Measurements from ENCODE around the gene CEBPZOS. TPM values are rescaled to one million over a fixed set of nuclear protein-coding genes. Genes with fewer than 3 reads are reported as not detected.

Gene CEBPZOS
- total and polyA plus RNA-seq, 9 of the 15 experiments (the other 6 are each of a cell fraction or from before 2014, with no cell fraction given), result 21.7 to 64.8 (median 46.7) TPM

DNA sequence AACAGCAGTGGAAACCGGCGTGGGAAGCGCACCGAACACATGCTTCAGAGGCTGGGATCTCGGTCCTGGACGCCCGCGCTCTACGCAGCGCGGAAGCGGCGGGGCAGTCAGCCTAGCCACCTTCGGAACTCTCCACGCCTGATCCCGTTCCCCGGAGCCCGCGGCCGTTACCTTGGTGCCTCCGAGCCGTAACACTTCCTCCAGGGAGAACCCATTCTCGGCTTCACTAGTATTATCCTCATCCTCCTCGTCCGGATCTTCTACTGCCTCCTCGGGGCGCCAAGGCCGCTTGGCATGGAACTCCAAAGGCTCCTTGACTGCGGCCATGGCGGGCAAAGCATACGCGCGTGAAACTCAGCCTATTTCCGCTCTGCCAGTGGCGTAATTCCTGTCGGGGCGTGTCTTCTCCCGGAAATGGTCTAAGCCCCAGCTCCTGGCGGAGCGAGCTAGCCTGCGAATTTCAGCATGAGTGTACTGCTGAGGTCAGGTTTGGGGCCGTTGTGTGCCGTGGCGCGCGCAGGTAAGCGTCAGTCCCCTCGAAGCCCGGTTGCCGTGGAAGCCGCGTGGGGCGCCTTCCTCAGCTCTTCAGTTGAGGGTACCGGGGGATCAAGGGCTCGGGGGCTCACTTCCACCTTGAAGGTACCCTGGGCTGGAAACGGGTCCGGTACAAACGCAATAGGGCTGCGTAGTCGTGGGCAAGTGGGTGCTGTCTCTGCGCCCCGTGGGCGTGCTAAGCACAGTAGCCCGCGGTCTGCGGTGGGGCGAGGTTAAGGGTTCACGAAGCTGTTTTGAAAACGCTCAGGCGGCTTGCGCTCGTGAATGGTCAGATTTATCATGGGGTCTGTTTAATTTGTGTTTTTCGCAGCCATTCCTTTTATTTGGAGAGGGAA, 35.2 kb downstream of the CEBPZOS start, which contains the start of the genes CEBPZ and NDUFAF7 (continued):
- TF ChIP-seq, protein P1, sequence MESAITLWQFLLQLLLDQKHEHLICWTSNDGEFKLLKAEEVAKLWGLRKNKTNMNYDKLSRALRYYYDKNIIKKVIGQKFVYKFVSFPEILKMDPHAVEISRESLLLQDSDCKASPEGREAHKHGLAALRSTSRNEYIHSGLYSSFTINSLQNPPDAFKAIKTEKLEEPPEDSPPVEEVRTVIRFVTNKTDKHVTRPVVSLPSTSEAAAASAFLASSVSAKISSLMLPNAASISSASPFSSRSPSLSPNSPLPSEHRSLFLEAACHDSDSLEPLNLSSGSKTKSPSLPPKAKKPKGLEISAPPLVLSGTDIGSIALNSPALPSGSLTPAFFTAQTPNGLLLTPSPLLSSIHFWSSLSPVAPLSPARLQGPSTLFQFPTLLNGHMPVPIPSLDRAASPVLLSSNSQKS (CRISPR knock-in tag; IDR thresholded peaks at IDR 0.05), result no peak
- TF ChIP-seq SOX6 (IDR thresholded peaks at IDR 0.05) (peak; percentile 31; the same call in 1 of the 2 replicates), NR2F6 (CRISPR knock-in tag; IDR thresholded peaks at IDR 0.05) (no peak), ZNF507 (tag; conservative IDR thresholded peaks at IDR 0.05) (no peak), GTF2F1 (IDR thresholded peaks at IDR 0.05; ENCODE audit: low read depth, low read length) (peak; percentile 78), TGIF2 (CRISPR knock-in tag; IDR thresholded peaks at IDR 0.05) (no peak), JUND (IDR thresholded peaks at IDR 0.05; ENCODE audit: borderline replicate concordance, low read depth, low read length) (peak; percentile 56; the same call in 1 of the 2 replicates), JUND (tag; IDR thresholded peaks at IDR 0.05; ENCODE audit: borderline replicate concordance, low read depth, low read length) (peak; percentile 38; the same call in 1 of the 3 replicates), SMARCB1 (IDR thresholded peaks at IDR 0.05; ENCODE audit: insufficient read length, low read depth) (no peak), SP2 (IDR thresholded peaks at IDR 0.05; ENCODE audit: extremely low read depth, low read depth, low read length, poor library complexity, severe bottlenecking) (no peak), ZNF445 (CRISPR knock-in tag; IDR thresholded peaks at IDR 0.05; ENCODE audit: low read depth) (no peak), EP300 (IDR thresholded peaks at IDR 0.05; ENCODE audit: low read length) (peak; percentile 8; the same call in 1 of the 2 replicates), SREBF2 (CRISPR knock-in tag; IDR thresholded peaks at IDR 0.05) (no peak), ZNF561 (CRISPR knock-in tag; conservative IDR thresholded peaks at IDR 0.05) (no peak), NR2C1 (IDR thresholded peaks at IDR 0.05) (no peak), NR2C1 (tag; IDR thresholded peaks at IDR 0.05) (no peak), EGR1 (conservative IDR thresholded peaks at IDR 0.05) (peak; percentile 73), RBM15 (IDR thresholded peaks at IDR 0.05; ENCODE audit: insufficient read depth, low read length) (no peak)
- TF ChIP-seq, protein P2, sequence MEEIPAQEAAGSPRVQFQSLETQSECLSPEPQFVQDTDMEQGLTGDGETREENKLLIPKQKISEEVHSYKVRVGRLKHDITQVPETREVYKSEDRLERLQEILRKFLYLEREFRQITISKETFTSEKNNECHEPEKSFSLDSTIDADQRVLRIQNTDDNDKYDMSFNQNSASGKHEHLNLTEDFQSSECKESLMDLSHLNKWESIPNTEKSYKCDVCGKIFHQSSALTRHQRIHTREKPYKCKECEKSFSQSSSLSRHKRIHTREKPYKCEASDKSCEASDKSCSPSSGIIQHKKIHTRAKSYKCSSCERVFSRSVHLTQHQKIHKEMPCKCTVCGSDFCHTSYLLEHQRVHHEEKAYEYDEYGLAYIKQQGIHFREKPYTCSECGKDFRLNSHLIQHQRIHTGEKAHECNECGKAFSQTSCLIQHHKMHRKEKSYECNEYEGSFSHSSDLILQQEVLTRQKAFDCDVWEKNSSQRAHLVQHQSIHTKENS (CRISPR knock-in tag; IDR thresholded peaks at IDR 0.05), result no peak
- TF ChIP-seq, protein P3, sequence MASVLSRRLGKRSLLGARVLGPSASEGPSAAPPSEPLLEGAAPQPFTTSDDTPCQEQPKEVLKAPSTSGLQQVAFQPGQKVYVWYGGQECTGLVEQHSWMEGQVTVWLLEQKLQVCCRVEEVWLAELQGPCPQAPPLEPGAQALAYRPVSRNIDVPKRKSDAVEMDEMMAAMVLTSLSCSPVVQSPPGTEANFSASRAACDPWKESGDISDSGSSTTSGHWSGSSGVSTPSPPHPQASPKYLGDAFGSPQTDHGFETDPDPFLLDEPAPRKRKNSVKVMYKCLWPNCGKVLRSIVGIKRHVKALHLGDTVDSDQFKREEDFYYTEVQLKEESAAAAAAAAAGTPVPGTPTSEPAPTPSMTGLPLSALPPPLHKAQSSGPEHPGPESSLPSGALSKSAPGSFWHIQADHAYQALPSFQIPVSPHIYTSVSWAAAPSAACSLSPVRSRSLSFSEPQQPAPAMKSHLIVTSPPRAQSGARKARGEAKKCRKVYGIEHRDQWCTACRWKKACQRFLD (CRISPR knock-in tag; IDR thresholded peaks at IDR 0.05), result 0 out of 2 replicates have a peak, but pooled peaks have one; percentile 45
- TF ChIP-seq, protein P4, sequence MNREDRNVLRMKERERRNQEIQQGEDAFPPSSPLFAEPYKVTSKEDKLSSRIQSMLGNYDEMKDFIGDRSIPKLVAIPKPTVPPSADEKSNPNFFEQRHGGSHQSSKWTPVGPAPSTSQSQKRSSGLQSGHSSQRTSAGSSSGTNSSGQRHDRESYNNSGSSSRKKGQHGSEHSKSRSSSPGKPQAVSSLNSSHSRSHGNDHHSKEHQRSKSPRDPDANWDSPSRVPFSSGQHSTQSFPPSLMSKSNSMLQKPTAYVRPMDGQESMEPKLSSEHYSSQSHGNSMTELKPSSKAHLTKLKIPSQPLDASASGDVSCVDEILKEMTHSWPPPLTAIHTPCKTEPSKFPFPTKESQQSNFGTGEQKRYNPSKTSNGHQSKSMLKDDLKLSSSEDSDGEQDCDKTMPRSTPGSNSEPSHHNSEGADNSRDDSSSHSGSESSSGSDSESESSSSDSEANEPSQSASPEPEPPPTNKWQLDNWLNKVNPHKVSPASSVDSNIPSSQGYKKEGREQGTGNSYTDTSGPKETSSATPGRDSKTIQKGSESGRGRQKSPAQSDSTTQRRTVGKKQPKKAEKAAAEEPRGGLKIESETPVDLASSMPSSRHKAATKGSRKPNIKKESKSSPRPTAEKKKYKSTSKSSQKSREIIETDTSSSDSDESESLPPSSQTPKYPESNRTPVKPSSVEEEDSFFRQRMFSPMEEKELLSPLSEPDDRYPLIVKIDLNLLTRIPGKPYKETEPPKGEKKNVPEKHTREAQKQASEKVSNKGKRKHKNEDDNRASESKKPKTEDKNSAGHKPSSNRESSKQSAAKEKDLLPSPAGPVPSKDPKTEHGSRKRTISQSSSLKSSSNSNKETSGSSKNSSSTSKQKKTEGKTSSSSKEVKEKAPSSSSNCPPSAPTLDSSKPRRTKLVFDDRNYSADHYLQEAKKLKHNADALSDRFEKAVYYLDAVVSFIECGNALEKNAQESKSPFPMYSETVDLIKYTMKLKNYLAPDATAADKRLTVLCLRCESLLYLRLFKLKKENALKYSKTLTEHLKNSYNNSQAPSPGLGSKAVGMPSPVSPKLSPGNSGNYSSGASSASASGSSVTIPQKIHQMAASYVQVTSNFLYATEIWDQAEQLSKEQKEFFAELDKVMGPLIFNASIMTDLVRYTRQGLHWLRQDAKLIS (CRISPR knock-in tag; IDR thresholded peaks at IDR 0.05), result peak; percentile 91
